ENCODE measurements around the gene MALSU1. TPM values are rescaled to one million over a fixed set of nuclear protein-coding genes. Genes with fewer than 3 reads are reported as not detected.
"Not testable (repeated sequence)": the region's sequence is repeated elsewhere in the genome, so short reads cannot be mapped to it uniquely, and the experiment has no call there.

Gene MALSU1
- total RNA-seq, 4 donors from 2014 or later = 26.2 to 165 (median 50.1) TPM; not detected in 1

GRCh38 chr7:23298141-23298881, 828 bp upstream of the MALSU1 start:
- DNase-seq = no peak
- Histone ChIP-seq H3K27me3 (no peaks in the 10 kb centered on the region), H3K9me3 (no peaks in the 10 kb centered on the region), H3K27ac (peak overlapping the region; percentile 83 to 91 (median 88)), H3K4me1 (peaks cover 8 to 38% (median 15%) of the 10 kb centered on the region in 4 donors), H3K4me3 (peak overlapping the region in 2 of 4 donors; percentile 72 to 86), H3K36me3 (peaks cover 0 to 7% (median 0%) of the 10 kb centered on the region in 4 donors)
- TF ChIP-seq POLR2A (IDR thresholded peaks at IDR 0.05) (no peak), EP300 (IDR thresholded peaks at IDR 0.05; ENCODE audit: low read depth) (no peak), POLR2AphosphoS5 (IDR thresholded peaks at IDR 0.05) (no peak)
- TF ChIP-seq, protein P1, sequence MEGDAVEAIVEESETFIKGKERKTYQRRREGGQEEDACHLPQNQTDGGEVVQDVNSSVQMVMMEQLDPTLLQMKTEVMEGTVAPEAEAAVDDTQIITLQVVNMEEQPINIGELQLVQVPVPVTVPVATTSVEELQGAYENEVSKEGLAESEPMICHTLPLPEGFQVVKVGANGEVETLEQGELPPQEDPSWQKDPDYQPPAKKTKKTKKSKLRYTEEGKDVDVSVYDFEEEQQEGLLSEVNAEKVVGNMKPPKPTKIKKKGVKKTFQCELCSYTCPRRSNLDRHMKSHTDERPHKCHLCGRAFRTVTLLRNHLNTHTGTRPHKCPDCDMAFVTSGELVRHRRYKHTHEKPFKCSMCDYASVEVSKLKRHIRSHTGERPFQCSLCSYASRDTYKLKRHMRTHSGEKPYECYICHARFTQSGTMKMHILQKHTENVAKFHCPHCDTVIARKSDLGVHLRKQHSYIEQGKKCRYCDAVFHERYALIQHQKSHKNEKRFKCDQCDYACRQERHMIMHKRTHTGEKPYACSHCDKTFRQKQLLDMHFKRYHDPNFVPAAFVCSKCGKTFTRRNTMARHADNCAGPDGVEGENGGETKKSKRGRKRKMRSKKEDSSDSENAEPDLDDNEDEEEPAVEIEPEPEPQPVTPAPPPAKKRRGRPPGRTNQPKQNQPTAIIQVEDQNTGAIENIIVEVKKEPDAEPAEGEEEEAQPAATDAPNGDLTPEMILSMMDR (IDR thresholded peaks at IDR 0.05) = no peak
- intact Hi-C loops (cut with DNase I; ENCODE audit: low total_unique reads) = no loop called here
- 45 to 86% methylated on average over 1 to 11 of the region's 11 CpGs for WGBS, 2 donors (ENCODE audit: low coverage in 1 of 2)
- in situ Hi-C loops (cut with MboI; ENCODE audit: low pct_ligation_motif_present in 1 of 4, low pct_unique_long_range_greater_than_20kb in 1 of 4, low sequenced_read_pairs in 3 of 4) = loop anchor here in 1 of 4 donors (10.0 kb wide), 1 partner anchor 114 kb away; the partner anchor contains the start of gene NUP42

GRCh38 chr7:23299770-23300300, 696 bp downstream of the MALSU1 start:
- H3K4me1 ChIP-seq = peaks cover 8 to 43% (median 15%) of the 10 kb centered on the region in 4 donors
- H3K9me3 ChIP-seq = no peaks in the 10 kb centered on the region
- H3K36me3 ChIP-seq = peaks cover 0 to 7% (median 0%) of the 10 kb centered on the region in 4 donors
- peak overlapping the region; percentile 83 to 91 (median 88) for H3K27ac ChIP-seq
- in situ Hi-C loops (cut with MboI; ENCODE audit: low pct_ligation_motif_present in 1 of 4, low pct_unique_long_range_greater_than_20kb in 1 of 4, low sequenced_read_pairs in 3 of 4) = loop anchor here in 1 of 4 donors (10.0 kb wide), 1 partner anchor 115 kb away; the partner anchor contains the start of gene NUP42
- no peaks in the 10 kb centered on the region for H3K27me3 ChIP-seq
- TF ChIP-seq POLR2AphosphoS5 (IDR thresholded peaks at IDR 0.05) = no peak
- no peak for TF ChIP-seq POLR2A (IDR thresholded peaks at IDR 0.05)
- TF ChIP-seq EP300 (IDR thresholded peaks at IDR 0.05; ENCODE audit: low read depth) = no peak
- TF ChIP-seq, protein P1 (IDR thresholded peaks at IDR 0.05) = no peak
- no peak for DNase-seq
- WGBS, 2 donors (ENCODE audit: low coverage in 1 of 2) = 9 to 18% methylated on average over 7 to 12 of the region's 12 CpGs
- H3K4me3 ChIP-seq = peak overlapping the region; percentile 72 to 97 (median 82)
- intact Hi-C loops (cut with DNase I; ENCODE audit: low total_unique reads) = no loop called here

- peaks cover 0 to 28% (median 12%) of the 10 kb centered on the region in 4 donors for H3K36me3 ChIP-seq
- in situ Hi-C loops (cut with MboI; ENCODE audit: low pct_ligation_motif_present in 1 of 4, low pct_unique_long_range_greater_than_20kb in 1 of 4, low sequenced_read_pairs in 3 of 4) (no loop called here), intact Hi-C loops (cut with DNase I; ENCODE audit: low total_unique reads) (no loop called here)
- no peaks in the 10 kb centered on the region for H3K9me3 ChIP-seq
- H3K27me3 ChIP-seq = no peaks in the 10 kb centered on the region
- 91 to 100% methylated on average over 2 of the region's 2 CpGs for WGBS, 2 donors (ENCODE audit: low coverage in 1 of 2)
- DNase-seq = no peak
- H3K27ac ChIP-seq = no peak overlapping the region
- peaks cover 0 to 16% (median 3%) of the 10 kb centered on the region in 4 donors for H3K4me1 ChIP-seq
- TF ChIP-seq POLR2AphosphoS5 (IDR thresholded peaks at IDR 0.05) (no peak), POLR2A (IDR thresholded peaks at IDR 0.05) (no peak), EP300 (IDR thresholded peaks at IDR 0.05; ENCODE audit: low read depth) (no peak)
- TF ChIP-seq, protein P1 (IDR thresholded peaks at IDR 0.05) = no peak
- no peak overlapping the region for H3K4me3 ChIP-seq
These were observed 7.9 kb downstream of the MALSU1 start for GRCh38 chr7:23306936-23307521.

DNA sequence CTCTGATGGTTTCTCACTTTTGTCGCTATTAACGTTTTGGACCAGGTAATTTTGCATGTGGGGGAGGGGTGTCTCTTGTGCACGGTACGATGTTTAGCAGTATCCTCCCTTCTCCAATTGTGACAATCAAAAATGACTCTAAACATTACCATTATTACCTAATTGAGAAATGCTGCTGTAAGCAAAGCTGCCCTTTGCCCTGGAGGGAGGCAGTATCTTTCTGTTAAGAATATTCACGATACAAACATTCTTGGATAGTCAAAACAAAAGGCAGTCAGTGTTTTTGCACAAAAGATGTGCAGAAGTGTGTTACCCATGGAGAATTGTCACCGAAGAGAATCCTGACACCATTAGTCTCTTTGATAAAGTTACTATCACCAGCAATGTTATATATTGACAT, 9.6 kb downstream of the MALSU1 start:
- Histone ChIP-seq H3K27me3 (no peaks in the 10 kb centered on the region), H3K4me3 (no peak overlapping the region), H3K27ac (no peak overlapping the region), H3K9me3 (no peaks in the 10 kb centered on the region), H3K36me3 (peaks cover 0 to 27% (median 12%) of the 10 kb centered on the region in 4 donors), H3K4me1 (peaks cover 0 to 4% (median 0%) of the 10 kb centered on the region in 4 donors)
- TF ChIP-seq, protein P1 (IDR thresholded peaks at IDR 0.05) = no peak
- TF ChIP-seq EP300 (IDR thresholded peaks at IDR 0.05; ENCODE audit: low read depth) (no peak), POLR2AphosphoS5 (IDR thresholded peaks at IDR 0.05) (no peak), POLR2A (IDR thresholded peaks at IDR 0.05) (no peak)
- intact Hi-C loops (cut with DNase I; ENCODE audit: low total_unique reads) (no loop called here), in situ Hi-C loops (cut with MboI; ENCODE audit: low pct_ligation_motif_present in 1 of 4, low pct_unique_long_range_greater_than_20kb in 1 of 4, low sequenced_read_pairs in 3 of 4) (no loop called here)
- no peak for DNase-seq
- WGBS, 2 donors (ENCODE audit: low coverage in 1 of 2) = 89 to 100% methylated on average over 1 to 6 of the region's 6 CpGs

GRCh38 chr7:23312141-23312540, 13.0 kb downstream of the MALSU1 start:
- H3K9me3 ChIP-seq; in situ Hi-C loops (cut with MboI; ENCODE audit: low pct_ligation_motif_present in 1 of 4, low pct_unique_long_range_greater_than_20kb in 1 of 4, low sequenced_read_pairs in 3 of 4); intact Hi-C loops (cut with DNase I; ENCODE audit: low total_unique reads); H3K27me3 ChIP-seq; H3K4me3 ChIP-seq; H3K4me1 ChIP-seq; H3K27ac ChIP-seq; DNase-seq: not testable (repeated sequence)
- 61 to 79% methylated on average over 2 of the region's 2 CpGs for WGBS, 2 donors (ENCODE audit: low coverage in 1 of 2)
- H3K36me3 ChIP-seq = peaks cover 0 to 27% (median 12%) of the 10 kb centered on the region in 4 donors

Data from transverse colon (tissue), 4 donors.